Duodenal mucosa (tissue), 2 donors: ENCODE measurements around the gene MMP1.

Experiments used
- H3K27ac ChIP-seq: one replicate; pipeline ENCODE4 v1.7.0; 2013; ENCODE audit warnings: low read depth, low read length
- H3K27me3 ChIP-seq, 2 donors: one replicate each; pipeline ENCODE4 v1.7.0; 2013; ENCODE audit warnings: low read length in 2 of 2, control low read depth in 1 of 2; ENCODE audit not compliant: insufficient read depth in 2 of 2, control insufficient read depth in 1 of 2
- H3K36me3 ChIP-seq, 2 donors: one replicate each; pipeline ENCODE4 v1.7.0; 2013; ENCODE audit warnings: low read length in 2 of 2, control low read depth in 1 of 2; ENCODE audit not compliant: insufficient read depth in 2 of 2, control insufficient read depth in 1 of 2
- H3K4me1 ChIP-seq, 2 donors: one replicate each; pipeline ENCODE4 v1.7.0; 2013; ENCODE audit warnings: low read length in 2 of 2, control low read depth in 1 of 2; ENCODE audit not compliant: insufficient read depth in 2 of 2, control insufficient read depth in 1 of 2
- H3K4me3 ChIP-seq, 2 donors: one replicate each; pipeline ENCODE4 v1.7.0; 2013; ENCODE audit warnings: low read length in 2 of 2, low read depth in 1 of 2
- H3K9ac ChIP-seq, 2 donors: one replicate each; pipeline ENCODE4 v1.7.0; 2013; ENCODE audit warnings: low read length in 2 of 2, low read depth in 1 of 2
- H3K9me3 ChIP-seq, 2 donors: one replicate each; pipeline ENCODE4 v1.7.0; 2013; ENCODE audit warnings: low read length in 2 of 2, control low read depth in 1 of 2; ENCODE audit not compliant: control insufficient read depth in 1 of 2

MMP1 gene

DNA sequence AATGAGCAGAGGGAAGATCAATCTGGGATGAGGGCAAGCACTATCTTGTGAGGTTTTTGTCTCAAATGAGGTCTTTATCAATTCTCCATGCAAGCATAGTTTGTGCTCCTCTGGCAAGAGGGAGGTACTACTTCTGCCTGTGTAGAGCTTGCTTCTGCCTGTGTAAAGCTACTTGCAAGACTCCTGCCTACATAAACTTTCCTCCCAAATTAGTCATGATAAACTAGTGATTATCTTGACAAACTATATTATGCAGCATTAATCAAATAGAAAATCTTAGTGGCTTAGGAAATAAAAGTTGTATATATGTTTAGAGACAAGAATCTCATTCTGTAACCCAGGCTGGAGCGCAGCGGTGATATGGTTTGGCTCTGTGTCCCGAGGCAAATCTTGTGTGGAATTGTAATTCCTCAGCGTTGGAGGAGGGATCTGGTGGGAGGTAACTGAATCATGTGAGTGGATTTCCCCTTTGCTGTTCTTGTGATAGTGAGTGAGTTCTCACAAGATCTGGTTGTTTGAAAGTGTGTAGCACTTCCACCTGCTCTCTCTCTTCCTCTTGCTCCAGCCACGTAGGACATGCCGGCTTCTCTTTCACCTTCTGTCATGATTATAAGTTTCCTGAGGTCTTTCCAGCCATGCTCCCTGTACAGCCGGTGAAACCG is 9.5 kb downstream of the MMP1 start:
- Histone ChIP-seq H3K36me3 (no peaks in the 10 kb centered on the region), H3K9me3 (no peaks in the 10 kb centered on the region), H3K27ac (no peak overlapping the region), H3K9ac (no peak overlapping the region), H3K27me3 (no peaks in the 10 kb centered on the region), H3K4me3 (no peak overlapping the region), H3K4me1 (peaks cover 0 to 2% of the 10 kb centered on the region in 2 donors)

DNA sequence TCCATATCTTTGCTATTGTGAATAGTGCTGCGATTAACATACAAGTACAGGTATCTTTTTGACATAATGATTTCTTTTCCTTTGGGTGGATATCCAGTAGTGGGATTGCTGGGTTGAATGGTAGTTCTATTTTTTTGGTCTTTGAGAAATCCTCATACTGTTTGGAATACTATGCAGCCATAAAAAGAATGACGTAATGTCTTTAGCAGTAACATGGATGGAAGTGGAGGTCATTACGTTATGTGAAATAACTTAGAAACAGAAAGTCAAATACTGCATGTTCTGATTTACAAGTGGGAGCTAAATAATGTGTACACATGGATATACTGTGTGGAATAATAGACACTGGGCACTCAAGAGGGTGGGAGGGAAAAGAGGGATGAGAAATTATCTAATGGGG is 13.6 kb downstream of the MMP1 start:
- H3K27ac ChIP-seq, result no peak overlapping the region
- no peaks in the 10 kb centered on the region for H3K4me1 ChIP-seq
- H3K9me3 ChIP-seq, result no peaks in the 10 kb centered on the region
- no peaks in the 10 kb centered on the region for H3K36me3 ChIP-seq
- no peak overlapping the region for H3K4me3 ChIP-seq
- H3K27me3 ChIP-seq, result no peaks in the 10 kb centered on the region
- no peak overlapping the region for H3K9ac ChIP-seq

DNA sequence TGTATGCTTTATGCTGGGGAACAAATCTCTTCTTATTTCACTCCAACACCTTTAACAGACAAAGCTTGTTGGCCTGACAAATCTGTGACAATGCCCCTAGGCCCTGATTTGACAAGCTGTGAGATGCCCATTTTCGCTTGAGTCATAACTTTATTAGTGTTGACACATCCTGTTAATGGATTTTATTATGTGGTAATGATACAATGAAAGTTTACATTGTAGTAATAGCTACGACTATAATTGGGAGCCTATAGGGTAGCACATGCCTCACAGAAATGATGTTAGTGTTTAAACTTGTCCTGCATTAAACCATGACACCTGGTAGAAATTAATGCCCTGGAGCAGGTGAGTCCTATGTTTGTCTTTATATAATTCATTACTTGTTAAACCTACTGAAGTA is 14.2 kb downstream of the MMP1 start:
- no peak overlapping the region for H3K4me3 ChIP-seq
- no peak overlapping the region for H3K27ac ChIP-seq
- no peaks in the 10 kb centered on the region for H3K4me1 ChIP-seq
- H3K9me3 ChIP-seq, result no peaks in the 10 kb centered on the region
- no peak overlapping the region for H3K9ac ChIP-seq
- no peaks in the 10 kb centered on the region for H3K27me3 ChIP-seq
- H3K36me3 ChIP-seq, result no peaks in the 10 kb centered on the region

DNA sequence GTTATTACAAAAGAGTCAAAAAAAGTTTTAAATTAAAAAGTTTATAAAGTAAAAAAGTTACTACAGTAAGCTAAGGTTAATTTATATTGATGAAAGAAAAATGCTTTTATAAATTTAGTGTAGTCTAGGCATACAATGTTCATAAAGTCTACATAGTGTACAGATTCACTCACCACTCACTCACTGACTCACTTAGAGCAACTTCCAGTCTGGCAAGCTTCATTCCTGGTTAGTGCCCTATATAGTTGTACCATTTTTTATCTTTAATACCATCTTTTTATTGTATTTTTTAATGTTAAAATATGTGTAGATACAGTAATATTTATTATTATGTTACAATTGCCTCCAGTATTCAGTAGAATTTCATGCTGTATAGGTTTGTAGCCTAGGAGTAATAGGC is 14.9 kb downstream of the MMP1 start:
- no peaks in the 10 kb centered on the region for H3K9me3 ChIP-seq
- H3K36me3 ChIP-seq, result no peaks in the 10 kb centered on the region

DNA sequence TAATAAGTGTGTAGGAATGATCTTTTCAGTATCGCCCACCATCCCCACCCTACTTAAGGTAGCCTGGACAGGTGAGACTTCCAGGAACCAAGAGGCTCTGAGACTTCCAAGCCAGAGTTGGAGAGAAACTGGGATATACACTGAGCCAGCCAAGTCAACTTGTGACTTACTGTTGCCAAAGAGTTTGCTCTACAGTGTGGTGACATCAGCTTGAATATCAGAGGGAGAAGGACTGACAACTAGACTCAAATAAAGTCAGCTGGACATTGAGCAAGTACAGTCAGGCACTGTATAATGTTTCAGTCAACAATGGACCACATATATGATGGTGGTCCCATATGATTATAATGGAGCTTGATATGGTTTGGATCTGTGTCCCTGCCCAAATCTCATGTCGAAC is 16.3 kb downstream of the MMP1 start:
- H3K4me3 ChIP-seq, result no peak overlapping the region
- no peaks in the 10 kb centered on the region for H3K27me3 ChIP-seq
- H3K36me3 ChIP-seq, result no peaks in the 10 kb centered on the region
- no peak overlapping the region for H3K27ac ChIP-seq
- H3K9me3 ChIP-seq, result no peaks in the 10 kb centered on the region
- no peaks in the 10 kb centered on the region for H3K4me1 ChIP-seq
- H3K9ac ChIP-seq, result no peak overlapping the region

More for the DNA sequence above, 14.9 kb downstream of the MMP1 start:
- Histone ChIP-seq H3K9ac (no peak overlapping the region), H3K4me1 (no peaks in the 10 kb centered on the region), H3K27me3 (no peaks in the 10 kb centered on the region), H3K4me3 (no peak overlapping the region), H3K27ac (no peak overlapping the region)

DNA sequence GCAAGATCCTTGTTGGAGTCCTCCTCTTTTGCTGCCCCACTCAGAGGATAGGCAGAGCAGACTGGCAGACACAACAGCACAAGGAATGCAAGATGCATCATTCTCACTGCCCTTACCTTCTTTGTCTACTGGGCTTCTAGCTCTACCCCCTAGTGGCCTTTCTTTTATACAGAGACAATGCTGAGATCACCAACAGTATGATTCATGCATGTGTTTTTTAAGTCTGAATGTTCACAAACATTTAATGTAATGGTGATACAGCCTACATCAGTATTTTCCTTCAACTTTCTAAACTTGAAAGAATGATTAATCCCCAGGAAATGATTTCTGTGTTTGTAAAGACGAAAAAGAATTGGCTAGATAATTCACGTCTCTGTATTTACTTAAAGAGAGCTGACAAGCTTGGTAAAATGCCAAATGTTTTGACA is 17.5 kb downstream of the MMP1 start, which contains the start of gene MMP10:
Gene MMP10, minus strand, starts transcription at position 138 of the 428 bp plus-strand sequence. Its CDS starts 37 bp downstream, at position 101.
- H3K9ac ChIP-seq, result no peak within 1 kb of the TSS
- H3K4me3 ChIP-seq, result no peak within 1 kb of the TSS

DNA sequence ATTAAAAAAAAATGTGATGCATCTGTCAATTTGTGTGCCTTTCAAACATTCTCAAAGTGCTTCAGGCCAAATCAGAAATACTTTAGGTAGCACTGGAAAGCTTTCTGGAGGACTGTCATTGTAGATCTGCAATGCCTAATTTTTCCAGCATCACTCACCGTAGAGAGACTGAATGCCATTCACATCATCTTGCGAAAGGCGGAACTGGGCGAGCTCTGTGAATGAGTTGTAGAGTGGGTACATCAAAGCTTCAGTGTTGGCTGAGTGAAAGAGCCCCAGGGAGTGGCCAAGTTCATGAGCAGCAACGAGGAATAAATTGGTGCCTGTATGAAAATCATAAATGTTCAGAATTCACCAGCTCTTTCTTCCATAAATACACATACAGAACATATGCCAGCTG is 21.5 kb downstream of the MMP1 start:
- Histone ChIP-seq H3K27me3 (no peaks in the 10 kb centered on the region), H3K4me1 (no peaks in the 10 kb centered on the region), H3K4me3 (no peak overlapping the region)

More for the DNA sequence above, 17.5 kb downstream of the MMP1 start, which contains the start of gene MMP10:
- Histone ChIP-seq H3K27ac (no peak within 1 kb of the TSS), H3K4me1 (no peaks in the 10 kb centered on the region), H3K36me3 (no peaks in the 10 kb centered on the region), H3K9me3 (no peaks in the 10 kb centered on the region), H3K27me3 (no peaks in the 10 kb centered on the region)

DNA sequence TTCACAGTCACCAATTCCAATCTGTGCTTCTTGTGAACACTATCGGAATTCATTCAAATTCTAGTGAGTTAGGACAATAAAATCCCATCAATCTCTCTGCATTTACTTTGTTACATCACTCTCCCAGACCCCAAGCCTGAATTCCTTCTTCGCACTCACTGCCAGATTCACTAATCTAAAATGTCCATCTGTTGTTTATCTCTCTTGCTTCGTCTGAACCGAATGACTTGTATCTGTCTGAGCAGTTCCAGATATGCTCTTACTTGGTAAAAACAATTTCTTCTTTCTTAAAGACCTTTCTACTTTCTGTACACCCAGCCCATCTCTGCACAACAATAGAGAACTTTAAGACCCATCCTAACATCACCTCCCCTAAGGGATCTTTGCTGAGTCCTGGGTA is 24.6 kb downstream of the MMP1 start:
- H3K9ac ChIP-seq, result no peak overlapping the region
- H3K36me3 ChIP-seq, result no peaks in the 10 kb centered on the region
- no peaks in the 10 kb centered on the region for H3K27me3 ChIP-seq
- H3K9me3 ChIP-seq, result no peaks in the 10 kb centered on the region
- H3K4me1 ChIP-seq, result no peaks in the 10 kb centered on the region
- no peak overlapping the region for H3K27ac ChIP-seq
- no peak overlapping the region for H3K4me3 ChIP-seq

More for the DNA sequence above, 21.5 kb downstream of the MMP1 start:
- Histone ChIP-seq H3K9ac (no peak overlapping the region), H3K9me3 (no peaks in the 10 kb centered on the region), H3K27ac (no peak overlapping the region), H3K36me3 (no peaks in the 10 kb centered on the region)

DNA sequence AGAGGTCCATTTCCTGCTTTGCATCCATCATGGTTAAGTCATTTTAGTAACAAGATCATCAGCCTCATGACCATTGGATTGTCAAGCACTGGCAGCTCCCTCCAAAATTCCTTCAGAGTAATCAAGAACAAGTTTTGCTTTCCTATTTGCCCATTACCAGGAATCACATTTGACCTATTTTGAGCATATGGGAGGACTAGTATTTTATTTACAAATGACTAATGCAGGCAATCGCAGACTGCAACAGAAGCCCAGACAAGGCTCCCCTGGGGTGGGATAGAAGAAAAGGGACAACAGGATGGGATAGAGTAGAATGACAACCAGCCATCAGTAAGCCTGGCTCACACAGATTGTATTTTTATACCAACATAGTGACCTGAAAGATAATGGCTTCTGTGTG is 26.6 kb downstream of the MMP1 start:
- H3K27me3 ChIP-seq, result no peaks in the 10 kb centered on the region
- no peaks in the 10 kb centered on the region for H3K9me3 ChIP-seq

DNA sequence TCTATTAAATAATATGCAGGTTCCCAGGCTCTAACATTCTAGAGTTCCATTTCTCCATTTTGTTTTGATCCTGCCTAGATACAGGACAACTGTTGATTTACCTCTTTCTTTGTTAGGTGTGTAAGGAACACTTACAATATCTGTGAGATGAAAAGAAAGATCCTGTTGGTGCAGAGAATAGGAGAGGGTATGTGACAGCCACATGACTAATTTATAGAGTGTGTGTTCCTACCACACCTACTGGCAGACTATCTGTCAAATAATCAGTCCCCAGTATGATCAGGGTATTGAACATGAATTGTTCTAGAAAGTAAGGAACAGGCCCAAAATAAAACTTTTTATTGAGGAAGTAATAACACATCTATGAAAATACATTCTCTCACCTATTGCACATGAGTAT is 27.8 kb downstream of the MMP1 start:
- Histone ChIP-seq H3K4me3 (no peak overlapping the region), H3K27me3 (no peaks in the 10 kb centered on the region), H3K4me1 (no peaks in the 10 kb centered on the region), H3K9me3 (no peaks in the 10 kb centered on the region), H3K36me3 (no peaks in the 10 kb centered on the region), H3K9ac (no peak overlapping the region), H3K27ac (no peak overlapping the region)

More for the DNA sequence above, 26.6 kb downstream of the MMP1 start:
- H3K4me1 ChIP-seq, result no peaks in the 10 kb centered on the region
- no peak overlapping the region for H3K4me3 ChIP-seq
- H3K27ac ChIP-seq, result no peak overlapping the region
- H3K9ac ChIP-seq, result no peak overlapping the region
- H3K36me3 ChIP-seq, result no peaks in the 10 kb centered on the region
